Measurements from ENCODE around the gene FRMD4A.

DNA sequence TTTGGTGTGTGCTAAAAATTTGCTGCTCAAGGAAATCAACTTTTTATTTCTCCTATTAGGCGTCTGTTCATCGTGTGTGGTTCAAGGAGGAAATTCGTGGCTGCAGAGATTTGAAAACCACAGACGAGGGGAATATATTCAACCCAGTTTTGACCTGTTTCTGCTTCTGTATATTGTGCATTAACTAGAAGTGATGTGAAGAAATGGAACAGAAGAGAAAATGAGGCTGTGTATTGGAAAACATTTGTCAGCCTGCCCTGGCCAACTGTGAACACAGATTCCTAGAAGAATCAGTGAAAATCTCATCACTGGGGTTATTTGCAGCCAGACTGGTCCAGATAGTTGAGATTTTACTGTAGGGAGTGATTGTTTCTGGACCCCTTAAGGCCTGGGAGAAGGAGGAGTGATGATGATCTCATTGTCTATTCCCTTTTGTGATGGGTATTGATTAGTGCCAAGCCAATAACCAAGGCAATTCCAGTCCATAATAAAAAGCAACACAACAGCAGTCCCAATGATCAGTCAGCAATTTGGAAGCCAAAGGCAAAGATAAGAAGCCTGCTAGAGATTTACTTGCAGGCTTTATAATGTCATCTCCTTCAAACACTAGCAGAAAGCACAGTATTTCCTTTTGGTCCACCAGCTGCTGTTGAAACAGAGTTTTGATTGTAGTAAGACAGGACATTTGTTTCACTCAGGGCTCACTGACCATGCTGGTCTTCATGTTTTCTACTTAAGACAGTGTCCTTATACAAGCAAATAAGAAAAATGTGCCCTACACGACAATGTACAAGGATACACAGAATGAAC lies 404.5 kb downstream of the FRMD4A start:
- TF ChIP-seq EZH2 (optimal IDR thresholded peaks at IDR 0.05; ENCODE audit: low read depth, low read length) (no peak), EZH2phosphoT487 (IDR thresholded peaks at IDR 0.05; ENCODE audit: low read length) (no peak)
- TF ChIP-seq, protein P1, sequence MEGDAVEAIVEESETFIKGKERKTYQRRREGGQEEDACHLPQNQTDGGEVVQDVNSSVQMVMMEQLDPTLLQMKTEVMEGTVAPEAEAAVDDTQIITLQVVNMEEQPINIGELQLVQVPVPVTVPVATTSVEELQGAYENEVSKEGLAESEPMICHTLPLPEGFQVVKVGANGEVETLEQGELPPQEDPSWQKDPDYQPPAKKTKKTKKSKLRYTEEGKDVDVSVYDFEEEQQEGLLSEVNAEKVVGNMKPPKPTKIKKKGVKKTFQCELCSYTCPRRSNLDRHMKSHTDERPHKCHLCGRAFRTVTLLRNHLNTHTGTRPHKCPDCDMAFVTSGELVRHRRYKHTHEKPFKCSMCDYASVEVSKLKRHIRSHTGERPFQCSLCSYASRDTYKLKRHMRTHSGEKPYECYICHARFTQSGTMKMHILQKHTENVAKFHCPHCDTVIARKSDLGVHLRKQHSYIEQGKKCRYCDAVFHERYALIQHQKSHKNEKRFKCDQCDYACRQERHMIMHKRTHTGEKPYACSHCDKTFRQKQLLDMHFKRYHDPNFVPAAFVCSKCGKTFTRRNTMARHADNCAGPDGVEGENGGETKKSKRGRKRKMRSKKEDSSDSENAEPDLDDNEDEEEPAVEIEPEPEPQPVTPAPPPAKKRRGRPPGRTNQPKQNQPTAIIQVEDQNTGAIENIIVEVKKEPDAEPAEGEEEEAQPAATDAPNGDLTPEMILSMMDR (IDR thresholded peaks at IDR 0.05; ENCODE audit: low read length), result no peak

All from MM.1S (cell line).